ENCODE measurements around the gene LRRC2.

DNA sequence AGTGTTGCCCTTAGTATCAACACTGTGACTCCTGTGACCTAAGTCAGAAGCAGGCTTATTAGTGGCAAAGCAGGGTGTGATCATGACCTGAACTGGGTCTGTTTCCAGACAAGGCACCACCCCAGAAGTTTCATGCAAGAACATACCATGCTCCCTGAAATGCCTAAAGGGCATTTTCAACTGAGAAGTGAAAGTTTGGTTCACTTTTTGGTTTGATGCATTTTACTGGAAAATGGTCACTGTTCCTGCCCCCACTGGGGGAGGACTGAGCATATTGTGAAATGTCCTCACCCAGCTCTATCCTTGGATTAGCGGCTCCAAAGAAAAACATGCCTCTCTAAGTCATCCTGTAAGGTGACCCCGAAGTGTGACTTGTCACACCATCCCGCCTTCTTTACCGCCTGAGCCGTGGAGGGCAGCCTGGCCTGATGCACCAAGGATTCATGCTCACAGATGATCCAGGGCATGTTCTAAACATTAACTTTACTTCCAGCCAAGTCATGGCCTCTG is 43.2 kb upstream of the LRRC2 start:
- no peak for TF ChIP-seq POLR2A (IDR thresholded peaks at IDR 0.05; ENCODE audit: low read length)
- no peak for TF ChIP-seq GATA1 (IDR thresholded peaks at IDR 0.05; ENCODE audit: low read depth, low read length)

All from erythroblast (primary cell).